ENCODE measurements around the gene TBC1D16.
"Not testable (repeated sequence)": the region's sequence is repeated elsewhere in the genome, so short reads cannot be mapped to it uniquely, and the experiment has no call there.

Gene TBC1D16

DNA sequence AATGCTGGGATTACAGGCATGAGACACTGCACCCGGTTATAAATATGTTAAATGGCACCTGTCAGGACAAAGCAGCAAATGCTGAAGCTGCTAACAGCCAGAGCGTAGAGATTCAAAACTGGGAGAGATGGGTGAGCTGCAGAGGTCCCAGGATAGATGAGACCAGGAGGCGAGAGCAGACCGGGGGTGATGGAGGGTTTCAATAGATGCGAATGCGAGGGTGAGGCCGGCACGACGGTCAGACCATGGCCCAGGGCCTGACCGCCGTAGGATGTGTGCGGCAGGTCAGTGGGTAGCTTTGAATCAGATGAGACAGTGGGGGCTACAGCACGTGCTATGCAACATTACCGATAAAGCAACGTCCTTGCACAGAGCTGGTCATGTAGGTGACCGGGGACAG is 15.0 kb upstream of the TBC1D16 start:
- no peak for DNase-seq

DNA sequence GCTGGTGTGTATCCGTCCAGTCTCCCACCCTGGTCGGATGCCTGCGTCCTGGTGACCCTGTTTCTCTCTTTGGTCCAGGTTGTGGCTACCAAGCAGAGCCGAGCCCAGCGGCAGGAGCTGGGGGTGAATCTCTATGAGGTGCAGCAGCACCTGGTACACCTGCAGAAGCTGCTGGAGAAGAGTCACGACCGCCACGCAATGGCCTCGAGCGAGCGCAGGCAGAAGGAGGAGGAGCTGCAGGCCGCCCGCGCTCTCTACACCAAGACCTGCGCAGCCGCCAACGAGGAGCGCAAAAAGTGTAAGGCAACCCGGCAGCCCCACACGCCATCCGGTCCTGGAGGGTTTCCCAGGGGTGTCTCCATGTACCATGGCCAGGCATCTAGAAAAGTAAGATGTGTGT is 14.3 kb upstream of the TBC1D16 start:
- no peak for DNase-seq

DNA sequence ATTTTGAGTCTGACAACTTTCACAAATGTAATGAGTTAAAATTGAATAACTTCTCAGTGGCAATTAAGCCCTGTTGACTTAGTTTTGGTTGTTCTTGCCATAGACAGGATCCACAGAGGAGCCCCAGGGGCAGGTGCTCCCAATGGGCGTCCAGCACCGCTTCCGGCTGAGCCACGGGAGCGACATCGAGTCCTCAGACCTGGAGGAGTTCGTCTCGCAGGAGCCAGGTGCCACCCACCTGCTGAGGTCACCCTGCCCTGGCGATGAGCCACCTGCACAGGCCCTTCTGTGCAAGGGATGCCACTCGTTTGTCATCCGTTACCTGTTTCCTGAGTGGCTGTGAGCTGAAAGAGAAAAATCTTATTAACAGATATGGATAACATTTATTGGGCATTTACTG is 11.5 kb upstream of the TBC1D16 start:
- DNase-seq = peak; percentile 95

DNA sequence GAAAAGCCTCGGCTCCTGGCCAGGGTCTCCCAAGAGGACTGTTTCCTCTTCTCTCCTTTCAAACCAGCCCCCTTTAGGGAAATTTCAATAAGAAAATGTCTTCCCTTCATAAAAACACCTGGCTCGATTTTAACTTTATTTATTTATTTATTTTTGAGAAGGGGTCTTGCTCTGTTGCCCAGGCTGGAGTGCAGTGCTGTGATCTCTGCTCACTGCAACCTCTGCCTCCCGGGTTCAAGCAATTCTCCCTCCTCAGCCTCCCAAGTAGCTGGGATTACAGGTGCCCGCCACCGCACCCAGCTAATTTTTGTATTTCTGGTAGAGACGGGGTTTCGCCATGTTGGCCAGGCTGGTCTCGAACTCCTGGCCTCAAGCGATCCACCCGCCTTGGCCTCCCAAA is 11.0 kb upstream of the TBC1D16 start:
- not testable (repeated sequence) for DNase-seq

DNA sequence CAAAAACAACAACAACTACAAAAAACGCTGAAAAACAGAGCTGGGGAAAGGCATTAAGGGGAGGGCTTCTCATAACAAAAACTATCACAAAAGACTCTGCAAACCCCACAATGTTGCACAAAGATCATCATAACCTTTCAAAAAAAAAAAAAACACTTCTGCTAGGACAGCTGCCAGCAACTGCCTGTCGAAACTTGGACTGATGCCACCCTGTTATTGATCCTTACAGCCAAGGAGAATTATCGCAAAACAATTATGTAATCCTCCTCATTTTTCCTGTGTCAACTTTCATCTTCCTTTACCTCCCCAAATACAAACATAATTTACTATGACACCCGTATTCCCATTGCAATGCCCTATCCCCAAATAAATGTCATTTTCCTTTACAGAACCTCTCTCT is 10.0 kb upstream of the TBC1D16 start:
- peak; percentile 85 for DNase-seq

DNA sequence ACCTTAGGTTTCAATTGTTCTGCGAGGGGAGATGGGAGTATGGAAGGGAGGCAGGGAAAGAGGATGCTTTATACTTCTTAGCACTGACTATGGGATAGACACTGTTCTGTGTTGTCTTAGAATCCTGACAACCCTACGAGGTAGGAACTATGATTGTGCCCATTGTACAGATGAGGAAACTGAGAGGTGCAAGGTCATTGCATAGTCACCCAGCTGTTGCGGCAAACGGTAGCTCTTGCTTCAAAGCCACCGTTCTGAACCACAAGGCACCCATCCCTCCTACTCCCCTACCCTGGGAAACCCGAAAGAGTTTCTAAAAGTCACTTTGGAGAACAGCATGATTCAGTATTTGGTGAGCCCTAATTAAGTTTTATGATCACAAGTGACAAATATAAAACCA is 8.3 kb upstream of the TBC1D16 start:
- no peak for DNase-seq

DNA sequence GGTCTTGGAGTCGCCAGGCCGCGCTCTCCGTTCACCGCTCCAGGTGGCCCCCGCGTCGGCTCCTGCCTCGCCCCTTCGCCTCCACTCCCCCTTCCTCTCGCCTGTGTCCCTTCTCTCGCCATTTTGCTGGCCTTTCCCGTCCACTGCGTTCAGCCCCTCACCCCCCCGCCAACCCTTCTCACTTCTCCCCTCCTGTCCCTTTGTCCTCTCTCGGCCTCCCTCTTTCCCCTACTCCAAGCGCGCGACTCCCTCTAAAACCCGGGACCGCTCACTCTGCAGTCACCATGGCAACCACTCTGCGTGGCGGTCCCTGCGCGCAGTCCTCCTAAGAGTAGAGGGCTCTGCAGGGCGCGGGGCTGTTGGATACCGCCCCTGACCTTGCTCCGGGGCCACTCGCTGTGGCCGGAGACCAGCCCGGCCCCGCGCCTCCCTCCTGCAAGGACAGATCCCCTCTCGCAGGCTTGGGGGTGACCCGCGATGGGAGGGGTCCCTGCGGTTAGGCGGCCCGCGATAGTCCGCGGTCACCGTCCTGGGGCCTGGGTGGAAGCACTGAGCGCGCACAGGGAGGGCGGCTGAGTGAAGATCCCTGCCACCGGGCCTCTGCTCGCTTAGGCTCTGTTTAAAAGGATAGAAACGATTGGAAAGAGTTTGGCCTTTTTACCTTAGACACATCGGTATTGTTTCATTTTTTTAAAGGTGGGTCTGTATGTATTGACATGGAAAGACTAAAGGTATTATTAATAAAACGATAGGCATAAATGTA is 1.2 kb upstream of the TBC1D16 start:
- DNase-seq = peak; percentile 81

DNA sequence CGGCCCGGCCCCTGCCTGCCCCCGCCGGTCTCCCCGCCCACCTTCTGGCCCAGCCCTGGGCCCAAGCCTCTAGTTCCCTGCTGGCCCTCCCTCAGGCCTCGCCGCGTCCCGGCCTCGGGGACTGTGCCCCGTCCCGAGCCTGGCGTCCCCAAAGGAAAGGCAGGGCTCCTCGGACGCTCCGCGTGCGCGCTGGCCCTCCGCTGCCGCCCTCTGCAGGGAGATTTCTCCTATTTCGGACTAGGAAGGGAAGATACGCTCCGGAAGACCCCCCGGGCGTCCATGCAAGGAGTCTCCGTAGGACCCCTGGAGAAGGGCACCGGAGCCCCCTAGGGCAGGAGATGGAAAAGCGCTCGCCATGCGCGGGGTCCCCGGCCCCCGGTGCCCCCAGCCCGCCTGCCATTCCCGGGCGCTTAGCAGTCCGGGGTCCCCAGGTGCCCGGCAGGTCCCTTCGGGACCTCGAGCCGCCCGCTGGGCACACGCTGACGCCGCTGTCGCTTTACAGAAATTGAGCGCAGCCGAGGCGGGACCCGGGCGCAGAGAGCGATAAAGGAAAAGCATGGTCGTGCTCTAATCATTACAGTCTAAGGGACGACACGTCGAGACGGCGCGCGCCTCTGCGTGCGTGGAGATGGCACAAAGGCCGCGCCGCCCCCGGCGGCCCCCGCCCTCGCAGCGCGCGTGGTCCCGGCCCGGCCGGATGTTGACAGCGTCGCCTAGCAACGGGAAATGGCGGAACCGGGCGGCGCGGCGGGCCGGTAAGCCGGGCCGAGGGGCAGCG is 454 bp upstream of the TBC1D16 start, which contains the start of gene CCDC40:
Gene CCDC40 (plus strand): TSS at position 706 of the 778 bp plus-strand sequence. CDS start 21 bp downstream, at position 727.
- peak; percentile 93 for DNase-seq

DNA sequence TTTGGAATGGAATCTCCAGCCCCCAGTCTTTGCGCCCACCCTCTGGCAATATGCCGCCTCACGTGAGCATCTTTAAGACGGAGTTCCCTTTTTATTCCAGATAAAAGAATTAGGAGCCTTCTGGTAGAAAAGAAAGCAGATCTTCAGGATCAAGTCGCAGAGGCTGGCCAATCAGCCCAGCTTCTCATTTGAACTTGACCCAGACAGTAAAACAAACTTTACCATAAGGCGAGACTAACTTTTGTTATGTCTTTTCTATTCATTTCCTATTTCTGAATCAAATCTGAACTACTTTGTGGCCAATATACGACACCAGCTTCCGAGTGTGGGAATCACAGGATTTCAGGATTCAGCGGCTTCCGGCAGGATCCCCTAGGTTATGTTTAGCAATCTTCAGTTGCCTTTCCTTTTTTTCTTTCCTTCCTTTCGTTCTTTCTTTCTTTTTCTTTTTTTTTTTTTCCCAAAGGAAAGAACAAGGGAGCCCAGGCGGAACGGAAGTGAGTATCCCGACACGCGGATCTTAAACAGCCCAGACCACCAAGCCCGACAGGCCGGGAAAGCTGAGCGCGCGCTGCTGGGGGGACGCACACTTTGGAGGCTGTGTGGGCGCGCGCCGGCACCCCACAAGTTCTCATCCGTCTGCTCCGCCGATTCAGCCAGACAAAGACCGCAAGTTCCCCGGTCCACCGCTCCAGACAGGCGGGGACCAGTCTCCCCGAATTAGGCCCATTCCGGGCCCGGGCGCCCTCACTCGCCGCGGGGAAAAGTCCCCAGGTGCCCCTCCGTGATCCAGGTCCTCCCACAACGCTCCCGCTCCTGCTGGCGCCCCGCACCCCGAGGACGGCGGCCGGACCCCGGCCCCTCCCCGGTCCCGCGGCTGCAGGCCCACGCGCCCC is 633 bp downstream of the TBC1D16 start:
- DNase-seq = no peak

DNA sequence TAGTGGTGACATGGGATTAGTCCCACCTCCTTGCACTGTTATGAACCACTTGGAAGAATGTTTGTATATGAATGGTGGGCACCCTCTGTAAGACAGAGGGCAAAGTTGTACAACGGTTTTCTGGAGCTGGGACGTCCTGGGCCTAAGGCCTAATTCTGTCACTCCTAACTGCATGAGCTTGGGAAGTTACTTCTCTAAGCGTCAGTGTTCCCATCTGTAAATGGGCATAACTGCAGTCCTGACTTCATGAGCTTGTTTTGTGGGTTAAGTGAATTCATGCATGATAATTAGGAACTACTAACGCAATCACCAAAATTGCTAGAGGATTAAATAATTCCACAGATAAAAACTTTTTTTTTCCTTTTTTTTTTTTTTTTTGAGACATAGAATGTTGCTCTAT is 1.8 kb downstream of the TBC1D16 start:
- DNase-seq = no peak

DNA sequence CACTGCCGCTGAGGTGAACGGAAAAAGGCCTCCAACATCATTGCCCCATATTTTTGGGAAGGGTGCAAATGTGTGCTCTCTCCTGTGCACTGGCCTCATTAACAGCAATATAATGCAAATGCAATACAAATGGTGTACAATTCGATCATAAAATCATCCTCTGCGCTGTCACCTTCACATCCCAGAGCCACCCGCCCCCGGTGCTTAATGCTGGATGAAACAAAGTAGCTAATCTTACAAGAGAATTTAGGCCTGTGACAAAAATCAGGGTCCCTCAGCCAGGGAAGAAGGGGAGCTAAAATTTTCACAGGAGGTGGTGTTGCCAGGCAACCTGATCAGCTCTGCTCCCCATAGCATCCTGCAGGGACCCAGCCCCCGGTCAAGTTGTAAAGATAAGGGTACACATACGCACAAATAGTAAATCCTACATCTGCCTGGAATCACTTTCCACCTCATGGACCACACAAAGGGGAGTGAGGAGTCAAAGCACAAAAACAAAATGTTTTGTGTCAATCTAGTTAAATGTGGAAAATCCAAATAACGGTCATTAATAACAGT is 3.0 kb downstream of the TBC1D16 start:
- no peak for DNase-seq

DNA sequence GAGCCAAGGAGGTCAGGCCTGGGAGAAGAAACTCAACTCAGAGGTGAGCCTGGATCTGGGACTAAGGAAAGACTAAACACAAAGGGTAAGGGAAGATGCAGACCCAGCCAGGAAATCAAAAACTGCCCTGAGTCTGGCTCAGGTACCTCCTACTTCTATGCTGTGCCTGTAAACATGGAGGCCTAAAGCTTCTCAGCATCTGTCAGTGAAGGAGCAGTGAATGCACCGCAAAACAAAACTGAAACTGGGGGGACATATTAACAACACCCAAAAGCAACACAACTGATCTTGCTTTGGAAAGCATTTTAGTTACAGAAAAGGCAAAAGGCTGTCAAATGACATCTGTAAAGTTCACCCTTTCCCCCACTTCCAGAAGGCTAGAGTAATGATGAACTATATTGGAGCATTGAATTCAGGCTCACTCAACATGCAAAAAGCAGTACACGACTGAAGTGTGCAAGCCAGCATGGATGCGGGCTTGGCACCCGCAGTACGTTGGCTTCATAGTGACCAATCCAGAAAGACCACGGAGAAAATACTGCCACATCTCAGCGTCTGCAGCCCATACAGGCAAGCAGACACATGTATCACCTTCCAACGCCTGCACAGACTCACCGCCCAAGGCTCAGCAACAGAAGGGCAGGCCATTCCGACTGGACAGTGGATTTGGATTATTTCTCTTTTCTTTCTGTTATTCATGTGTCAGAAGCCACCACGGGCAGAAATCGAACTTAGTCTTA is 3.8 kb downstream of the TBC1D16 start:
- DNase-seq = no peak

DNA sequence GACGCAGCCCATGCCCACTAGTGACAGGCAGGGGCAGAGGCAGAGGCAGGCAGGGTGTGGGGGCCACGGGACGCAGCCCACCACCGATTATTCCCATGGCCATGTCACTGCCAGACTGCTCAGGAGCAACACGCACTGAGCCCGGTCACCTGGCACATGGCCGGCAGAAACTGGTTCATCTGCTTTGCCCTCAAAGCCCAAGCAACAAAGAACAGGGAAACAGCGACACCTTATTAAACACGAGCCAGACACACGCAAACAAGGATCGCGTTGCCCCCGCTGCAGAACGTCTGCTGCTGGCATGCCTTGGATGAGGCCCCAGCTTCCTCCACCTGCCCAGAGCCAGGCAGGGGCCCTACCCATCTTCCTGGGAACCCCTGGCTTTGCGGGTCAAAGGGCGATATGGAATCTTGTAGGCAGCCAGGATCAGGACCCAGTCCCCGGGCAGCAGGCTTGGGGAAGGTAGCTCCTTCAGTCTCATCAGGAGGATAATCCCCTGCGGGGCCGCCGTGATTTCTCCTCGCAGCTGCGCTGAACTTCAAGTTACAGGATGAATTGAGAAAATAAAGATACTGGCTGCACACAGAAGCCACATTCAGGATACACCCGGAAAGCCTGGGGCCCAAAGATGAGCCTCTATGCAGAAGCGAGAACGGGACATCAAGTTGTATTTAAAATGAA is 4.8 kb downstream of the TBC1D16 start:
- peak; percentile 72 for DNase-seq

DNA sequence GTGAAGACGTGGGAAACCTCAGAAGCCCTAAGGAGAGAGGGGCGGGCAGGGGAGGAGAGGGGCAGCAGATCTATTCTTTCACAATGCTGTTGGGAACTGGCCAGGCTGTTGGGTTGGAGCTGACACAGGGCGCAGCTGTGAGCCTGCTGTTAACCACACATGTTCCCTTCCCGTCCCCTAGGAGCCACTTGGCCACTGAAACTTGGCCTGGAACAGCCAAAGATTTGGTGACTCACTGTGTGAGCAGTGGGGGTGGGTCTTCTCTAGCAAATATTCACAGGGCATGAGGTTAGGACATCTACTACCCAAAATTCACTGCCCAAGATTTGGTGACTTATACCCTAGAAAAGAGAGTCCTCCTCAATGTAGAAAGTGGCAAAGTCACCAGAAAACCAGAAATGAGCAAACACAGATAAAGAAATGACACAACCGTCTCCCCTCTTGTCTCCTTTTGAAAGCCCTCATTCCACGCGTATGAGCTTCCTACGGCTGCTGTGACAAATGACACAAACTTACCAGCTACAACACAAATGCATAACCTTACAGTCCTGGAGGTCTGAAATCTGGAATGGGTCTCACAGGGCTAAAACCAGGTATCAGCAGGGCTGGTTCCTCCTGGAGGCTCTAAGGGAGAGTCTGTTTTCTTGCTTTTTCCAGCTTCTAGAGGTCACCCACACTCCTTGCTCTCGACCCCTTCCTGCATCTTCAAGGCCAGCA is 6.3 kb downstream of the TBC1D16 start:
- DNase-seq = no peak

DNA sequence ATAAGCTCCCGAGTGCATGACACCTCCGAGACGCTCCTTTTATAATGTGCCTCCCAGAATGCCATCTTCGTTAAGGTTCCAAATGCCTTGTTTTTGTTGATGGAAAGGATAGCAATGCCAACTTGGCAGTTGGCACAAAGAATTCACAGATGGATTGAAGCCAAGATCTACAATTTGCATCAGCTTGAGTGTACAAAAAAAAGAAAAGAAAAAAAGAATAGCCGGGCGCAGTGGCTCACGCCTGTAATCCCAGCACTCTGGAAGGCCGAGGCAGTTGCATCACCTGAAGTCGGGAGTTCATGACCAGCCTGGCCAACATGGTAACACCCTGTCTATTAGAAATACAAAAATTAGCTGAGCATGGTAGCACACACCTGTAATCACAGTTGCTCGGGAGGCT is 7.6 kb downstream of the TBC1D16 start:
- DNase-seq = peak; percentile 72

DNA sequence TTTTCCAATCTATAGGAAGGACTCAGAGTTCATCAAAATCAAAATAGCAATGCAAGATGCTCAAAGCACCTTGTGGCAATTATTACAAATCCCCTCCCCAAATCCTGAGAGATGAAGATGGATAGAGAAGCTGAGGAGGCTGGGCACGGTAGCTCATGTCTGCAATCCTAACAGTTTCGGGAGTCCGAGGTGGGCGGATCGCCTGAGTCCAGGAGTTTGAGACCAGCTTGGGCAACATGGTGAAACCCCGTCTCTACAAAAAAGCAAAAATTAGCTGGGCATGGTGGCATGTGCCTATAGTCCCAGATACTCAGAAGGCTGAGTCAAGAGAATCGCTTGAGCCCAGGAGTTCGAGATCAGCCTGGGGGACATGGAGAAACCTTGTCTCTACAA is 8.6 kb downstream of the TBC1D16 start:
- no peak for DNase-seq

DNA sequence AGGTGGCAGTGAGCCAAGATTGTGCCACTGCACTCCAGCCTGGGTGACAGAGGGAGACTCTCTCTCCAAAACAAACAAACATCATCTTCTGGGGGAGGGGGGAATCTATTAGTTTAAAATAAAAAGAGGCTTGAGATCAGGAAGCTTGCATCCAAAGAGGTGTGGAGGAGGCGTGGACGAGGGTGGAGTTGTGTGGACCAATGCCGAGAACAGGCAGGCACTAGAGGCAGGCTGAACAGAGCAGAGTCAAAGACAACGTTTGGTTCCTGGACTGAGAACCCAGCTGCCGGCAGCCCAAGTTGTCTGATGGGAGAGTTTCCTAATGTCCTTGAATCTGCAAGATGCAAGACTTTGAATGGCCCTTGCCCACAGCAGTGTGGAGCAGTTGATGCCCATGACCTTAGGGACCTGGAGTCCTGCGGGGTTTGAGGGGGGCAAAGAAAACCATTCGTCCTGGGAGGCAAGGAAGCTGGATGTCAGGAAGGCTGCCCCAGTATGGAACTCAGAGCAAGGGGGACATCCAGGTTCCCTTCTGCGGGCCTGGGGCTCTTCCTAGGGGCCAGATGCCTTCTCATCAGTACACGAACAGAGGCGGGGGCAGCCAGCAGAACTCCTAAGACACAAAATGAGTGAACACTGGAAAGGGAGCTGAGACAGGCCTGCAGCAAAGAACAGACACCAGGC is 9.2 kb downstream of the TBC1D16 start:
- DNase-seq = peak; percentile 79

DNA sequence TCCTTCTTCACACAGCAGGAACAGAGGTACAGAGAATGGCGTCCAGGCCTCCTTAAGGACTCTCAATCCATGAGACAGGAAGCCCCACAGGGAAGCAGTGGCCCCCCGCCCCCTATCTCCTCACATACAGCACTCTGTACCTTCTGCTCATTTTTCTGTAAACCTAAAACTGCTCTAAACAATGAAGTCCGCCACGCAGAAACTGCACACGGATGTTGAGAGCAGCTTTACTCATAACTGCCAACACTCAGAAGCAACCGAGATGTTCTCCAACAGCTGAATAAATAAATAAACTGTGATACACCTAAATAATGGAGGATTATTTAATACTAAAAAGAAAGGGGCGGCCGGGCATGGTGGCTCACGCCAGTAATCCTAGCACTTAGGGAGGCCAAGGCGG is 9.9 kb downstream of the TBC1D16 start:
- DNase-seq = peak; percentile 74

DNA sequence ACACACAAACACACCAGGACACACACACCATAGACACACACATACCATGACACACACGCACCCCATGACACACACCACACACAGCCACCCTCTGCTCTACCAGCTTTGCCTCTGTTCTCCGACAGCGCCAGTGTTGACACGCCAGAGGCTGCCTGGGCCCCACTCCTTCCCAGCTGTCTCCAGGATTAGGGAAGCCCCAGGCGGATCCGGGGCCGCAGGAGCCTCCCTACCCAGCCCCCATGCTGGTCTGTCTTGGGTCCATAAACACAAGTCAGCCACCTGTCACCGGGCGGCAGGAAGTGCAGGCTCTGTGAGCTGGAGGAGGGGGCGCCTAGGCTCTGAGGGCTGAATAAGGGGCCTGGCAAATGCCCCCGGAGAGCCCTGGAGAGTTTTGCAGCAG is 10.5 kb downstream of the TBC1D16 start:
- peak; percentile 84 for DNase-seq
